Stimulated activated CD8-positive, alpha-beta memory T cell treated with anti-CD3 and anti-CD28 coated beads, Interleukin-4, amount 100 ng/mL, for 4 hours (primary cell): ENCODE results near the gene TCEA3.

Source experiments
- DNase-seq, 2 donors: peaks; one replicate each; pipeline ENCODE4 v3.0.0-alpha.2; 2020; ENCODE audit warnings: low read depth in 2 of 2, low spot score in 1 of 2

The TCEA3 gene

GRCh38 chr1:23341931-23342692, 82.4 kb downstream of the TCEA3 start:
- DNase-seq = no peak

GRCh38 chr1:23339632-23340031, 84.9 kb downstream of the TCEA3 start:
- no peak for DNase-seq

- DNase-seq = no peak
Observed at GRCh38 chr1:23337869-23338268, 86.7 kb downstream of the TCEA3 start.

GRCh38 chr1:23331713-23332112, 92.8 kb downstream of the TCEA3 start:
- no peak for DNase-seq
